IMR-90 (cell line): Measurements from ENCODE around the gene ZDHHC18. TPM values are rescaled to one million over a fixed set of nuclear protein-coding genes. Genes with fewer than 3 reads are reported as not detected.

ENCODE experiments used
- ATAC-seq: fragments of 200-7000 bp; cut with Tn5 transposase; 2 replicates; pipeline ENCODE4 v1.9.1; 2020; ENCODE audit warnings: low read depth, mild to moderate bottlenecking, moderate library complexity
- BruUV-seq: library from RNA; stranded (reverse); fragments of 400-500 nt; replicated peaks from 2 replicates; lab custom pipeline; 2021; lab: Mats Ljungman, UMichigan
- CTCF ChIA-PET: fragments of 300-600 bp; formaldehyde crosslinking; extraction: SDS; loops from one replicate; lab custom pipeline; 2021; ENCODE audit warnings: antibody characterized with exemption; lab: Yijun Ruan, JAX
- POLR2A ChIA-PET: fragments of 300-600 bp; sonication (Branson Sonifier 250); formaldehyde crosslinking; loops from one replicate; lab custom pipeline; 2022; ENCODE audit warnings: antibody characterized with exemption; ENCODE audit not compliant: unreplicated experiment; lab: Charles Lee
- DNase-seq: peaks from one replicate; pipeline ENCODE4 v3.0.0; 2013
- H2AFZ ChIP-seq: replicated peaks from 2 replicates; pipeline ENCODE3; 2013; ENCODE audit warnings: low read length, mild to moderate bottlenecking; ENCODE audit not compliant: poor library complexity
- H2AK5ac ChIP-seq: 2 replicates; pipeline ENCODE4 v1.6.1; 2013; ENCODE audit warnings: low read depth, low read length, inconsistent platforms
- H2AK9ac ChIP-seq: replicated peaks from 2 replicates; pipeline ENCODE3; 2013; ENCODE audit warnings: mild to moderate bottlenecking, low read depth, low read length, moderate library complexity; ENCODE audit not compliant: poor library complexity
- H2BK120ac ChIP-seq: 2 replicates; pipeline ENCODE4 v1.6.1; 2013; ENCODE audit warnings: low read depth, low read length, inconsistent platforms
- H2BK15ac ChIP-seq: 3 replicates; pipeline ENCODE4 v1.6.1; 2013; ENCODE audit warnings: low read depth, low read length, inconsistent platforms
- H2BK20ac ChIP-seq: 2 replicates; pipeline ENCODE4 v1.6.1; 2013; ENCODE audit warnings: low read depth, mild to moderate bottlenecking, inconsistent platforms, low read length, moderate library complexity
- H2BK5ac ChIP-seq: 2 replicates; pipeline ENCODE4 v1.6.1; 2013; ENCODE audit warnings: mild to moderate bottlenecking, low read depth, low read length, inconsistent platforms; ENCODE audit not compliant: poor library complexity, severe bottlenecking
- H3K14ac ChIP-seq: replicated peaks from 2 replicates; pipeline ENCODE4 v1.6.1; 2013; ENCODE audit warnings: low read depth, low read length, inconsistent platforms
- H3K18ac ChIP-seq: 2 replicates; pipeline ENCODE4 v1.6.1; 2013; ENCODE audit warnings: low read depth, low read length, control low read depth
- H3K23ac ChIP-seq: 2 replicates; pipeline ENCODE4 v1.6.1; 2013; ENCODE audit warnings: low read depth, low read length, inconsistent platforms
- H3K27ac ChIP-seq: 2 replicates; pipeline ENCODE4 v1.5.1; 2013; ENCODE audit warnings: mild to moderate bottlenecking, control low read depth, low read length; ENCODE audit not compliant: insufficient read depth
- H3K27me3 ChIP-seq: 2 replicates; pipeline ENCODE4 v1.6.1; 2013; ENCODE audit warnings: low read length; ENCODE audit not compliant: control insufficient read depth, insufficient read depth
- H3K36me3 ChIP-seq: 2 replicates; pipeline ENCODE4 v1.6.1; 2013; ENCODE audit warnings: low read length, mixed read lengths; ENCODE audit not compliant: control insufficient read depth, insufficient read depth
- H3K4ac ChIP-seq: 2 replicates; pipeline ENCODE4 v1.6.1; 2013; ENCODE audit warnings: low read depth, low read length, inconsistent platforms
- H3K4me1 ChIP-seq: 2 replicates; pipeline ENCODE4 v1.6.1; 2013; ENCODE audit warnings: low read length, mixed read lengths; ENCODE audit not compliant: control insufficient read depth, insufficient read depth
- H3K4me2 ChIP-seq: 2 replicates; pipeline ENCODE4 v1.6.1; 2013; ENCODE audit warnings: low read depth, mild to moderate bottlenecking, control low read depth, low read length, moderate library complexity
- H3K4me3 ChIP-seq: 2 replicates; pipeline ENCODE4 v1.5.1; 2013; ENCODE audit warnings: low read depth, mild to moderate bottlenecking, control low read depth, low read length, moderate library complexity; ENCODE audit not compliant: insufficient read depth
- H3K56ac ChIP-seq: 2 replicates; pipeline ENCODE4 v1.6.1; 2013; ENCODE audit warnings: low read length, inconsistent platforms; ENCODE audit not compliant: insufficient read depth; ENCODE audit errors: extremely low read depth
- H3K79me1 ChIP-seq, 2 experiments: 2 replicates each; pipeline ENCODE4 v1.6.1; 2013; ENCODE audit warnings: low read length in 2 of 2, inconsistent platforms in 1 of 2, low read depth in 1 of 2
- H3K9ac ChIP-seq: 2 replicates; pipeline ENCODE4 v1.6.1; 2013; ENCODE audit warnings: low read depth, low read length, control low read depth
- H3K9me1 ChIP-seq: 2 replicates; pipeline ENCODE4 v1.6.1; 2013; ENCODE audit warnings: low read length, inconsistent platforms; ENCODE audit not compliant: insufficient read depth
- H3K9me3 ChIP-seq: 2 replicates; pipeline ENCODE4 v1.6.1; 2013; ENCODE audit warnings: low read length; ENCODE audit not compliant: control insufficient read depth, insufficient read depth
- H4K20me1 ChIP-seq: 2 replicates; pipeline ENCODE4 v1.6.1; 2013; ENCODE audit warnings: low read length, inconsistent platforms; ENCODE audit not compliant: insufficient read depth
- H4K5ac ChIP-seq: 2 replicates; pipeline ENCODE4 v1.6.1; 2013; ENCODE audit warnings: mild to moderate bottlenecking, low read depth, low read length, control low read depth
- H4K8ac ChIP-seq, 2 experiments: 2 replicates each; pipeline ENCODE4 v1.6.1; 2013; ENCODE audit warnings: low read depth in 2 of 2, low read length in 2 of 2, control low read depth in 1 of 2, inconsistent platforms in 1 of 2
- H4K91ac ChIP-seq: 2 replicates; pipeline ENCODE4 v1.6.1; 2013; ENCODE audit warnings: low read depth, low read length, inconsistent platforms; ENCODE audit not compliant: insufficient read depth
- MAZ ChIP-seq: IDR thresholded peaks from 2 replicates; pipeline ENCODE4 v1.6.1; 2012; ENCODE audit warnings: low read depth, mild to moderate bottlenecking, low read length, improper control_type of control experiment, moderate library complexity, borderline replicate concordance
- WGBS, 2 experiments: methylation state at CpG; one replicate each; pipeline versions ENCODE4 v1.1.5 to v1.1.7; 2013; ENCODE audit warnings: missing lambda C conversion rate in 2 of 2; ENCODE audit not compliant: insufficient read length in 1 of 2; ENCODE audit errors: extremely low coverage in 2 of 2; 5-methylcytosine and 5-hydroxymethylcytosine counted together
- dilution Hi-C: fragments of 300-500 bp; cut with HindIII; formaldehyde crosslinking; loops from one replicate; pipeline ENCODE4 v1.14.3; 2018; ENCODE audit warnings: low sequenced_read_pairs; ENCODE audit not compliant: unreplicated experiment
- in situ Hi-C: fragments of 300-500 bp; cut with MboI; formaldehyde crosslinking; loops from 3 replicates; pipeline ENCODE4 v1.14.3; 2019; ENCODE audit warnings: low sequenced_read_pairs, inconsistent platforms, mixed read lengths
- intact Hi-C: fragments of 100-400 bp; cut with micrococcal nuclease; formaldehyde crosslinking; loops from 2 replicates; pipeline ENCODE4 v1.10.0; 2022
- polyA plus RNA-seq, 3 experiments: library from polyadenylated mRNA; depleted of rRNA; stranded (reverse); fragments of >200 nt; gene quantifications; 2 replicates each; pipeline ENCODE4 v1.2.3, GENCODE V29; 2012; ENCODE audit warnings: low replicate concordance in 1 of 3
- total RNA-seq: library from RNA; depleted of rRNA; stranded (reverse); fragments of >200 nt; gene quantifications from 2 replicates; pipeline ENCODE4 v1.2.3, GENCODE V29; 2012

Gene ZDHHC18
- total and polyA plus RNA-seq, 2 of the 4 experiments (the other 2 are of a cell fraction), result 12.5 to 37.0 TPM

- H3K9me1 ChIP-seq, result 0 out of 2 replicates have a peak, but pooled peaks cover 3% of the 10 kb centered on the region
These were observed 13.3 kb downstream of the ZDHHC18 start for GRCh38 chr1:26839779-26840178.

More at GRCh38 chr1:26839779-26840178, 13.3 kb downstream of the ZDHHC18 start:
- Histone ChIP-seq H3K9ac (no peak overlapping the region), H2BK120ac (no peak overlapping the region), H2BK20ac (no peak overlapping the region), H3K14ac (no peak overlapping the region), H3K4ac (no peak overlapping the region), H4K91ac (no peak overlapping the region), H4K8ac (no peak overlapping the region), H4K5ac (no peak overlapping the region), H2AK5ac (no peak overlapping the region), H3K4me3 (no peak overlapping the region), H3K4me1 (no peaks in the 10 kb centered on the region), H2BK15ac (no peak overlapping the region), H3K18ac (no peak overlapping the region), H3K27ac (no peak overlapping the region), H4K20me1 (no peaks in the 10 kb centered on the region), H3K23ac (no peak overlapping the region), H3K27me3 (no peaks in the 10 kb centered on the region), H3K79me1 (peaks cover 12 to 23% of the 10 kb centered on the region in 2 experiments; a peak in 3 of 4 replicates), H3K36me3 (peaks cover 38% of the 10 kb centered on the region), H2AFZ (no peak overlapping the region), H3K4me2 (no peak overlapping the region), H3K9me3 (no peaks in the 10 kb centered on the region), H3K56ac (no peak overlapping the region), H2BK5ac (no peak overlapping the region), H2AK9ac (no peak overlapping the region)
- DNase-seq (no peak), ATAC-seq (no peak)
- CTCF ChIA-PET, result no interaction called here
- no peak for TF ChIP-seq MAZ
- intact Hi-C loops (no loop called here), in situ Hi-C loops (no loop called here), dilution Hi-C loops (no loop called here)
- POLR2A ChIA-PET, result no interaction called here
- 75% methylated on average over 2 of the region's 6 CpGs; no CpG with 5 or more reads in 1 of the 2 experiments for WGBS, 2 experiments
- BruUV-seq, result no TSS peak
